Measurements from ENCODE around the gene NUDT16. TPM values are rescaled to one million over a fixed set of nuclear protein-coding genes. Genes with fewer than 3 reads are reported as not detected.

NUDT16 gene
- total and polyA plus RNA-seq, 2 experiments from 2014 or later: 27.8 to 33.5 TPM

GRCh38 chr3:131417751-131418150 is 36.2 kb downstream of the NUDT16 start:
- Histone ChIP-seq H3K27ac (no peak overlapping the region), H3K9me3 (ENCODE audit: low read depth) (no peaks in the 10 kb centered on the region), H3K27me3 (no peaks in the 10 kb centered on the region), H2AFZ (no peak overlapping the region), H4K20me1 (ENCODE audit: insufficient read depth, poor library complexity, severe bottlenecking) (no peaks in the 10 kb centered on the region), H3K9me2 (replicated peaks; ENCODE audit: insufficient read depth) (no peaks in the 10 kb centered on the region), H3K4me2 (no peak overlapping the region), H3K4me1 (ENCODE audit: insufficient read depth) (no peaks in the 10 kb centered on the region), H3K4me3 (no peak overlapping the region), H3K36me3 (replicated peaks; ENCODE audit: insufficient read depth, low read depth) (no peaks in the 10 kb centered on the region), H3K79me2 (no peaks in the 10 kb centered on the region)
- WGBS (ENCODE audit: low lambda C conversion rate, missing lambda C conversion rate): 97% methylated on average over 2 of the region's 2 CpGs
- DNase-seq (ENCODE audit: low spot score): no peak
- TF ChIP-seq EZH2 (IDR thresholded peaks at IDR 0.05; ENCODE audit: borderline replicate concordance) (no peak), EZH2phosphoT487 (IDR thresholded peaks at IDR 0.05; ENCODE audit: low read depth, severe bottlenecking, unreplicated experiment) (no peak), CTCF (IDR thresholded peaks at IDR 0.05; ENCODE audit: poor library complexity) (no peak)

GRCh38 chr3:131421301-131421700 is 39.7 kb downstream of the NUDT16 start:
- no peaks in the 10 kb centered on the region for H3K79me2 ChIP-seq
- H3K9me2 ChIP-seq (replicated peaks; ENCODE audit: insufficient read depth): no peaks in the 10 kb centered on the region
- no peak for TF ChIP-seq EZH2 (IDR thresholded peaks at IDR 0.05; ENCODE audit: borderline replicate concordance)
- no peak for TF ChIP-seq CTCF (IDR thresholded peaks at IDR 0.05; ENCODE audit: poor library complexity)
- no peak for TF ChIP-seq EZH2phosphoT487 (IDR thresholded peaks at IDR 0.05; ENCODE audit: low read depth, severe bottlenecking, unreplicated experiment)
- H3K27ac ChIP-seq: no peak overlapping the region
- H2AFZ ChIP-seq: no peak overlapping the region
- no peaks in the 10 kb centered on the region for H3K27me3 ChIP-seq
- H4K20me1 ChIP-seq (ENCODE audit: insufficient read depth, poor library complexity, severe bottlenecking): no peaks in the 10 kb centered on the region
- no peak overlapping the region for H3K4me3 ChIP-seq
- DNase-seq (ENCODE audit: low spot score): no peak
- no peak overlapping the region for H3K4me2 ChIP-seq
- no peaks in the 10 kb centered on the region for H3K36me3 ChIP-seq (replicated peaks; ENCODE audit: insufficient read depth, low read depth)
- WGBS (ENCODE audit: low lambda C conversion rate, missing lambda C conversion rate): 89% methylated on average over 1 of the region's 1 CpG
- H3K9me3 ChIP-seq (ENCODE audit: low read depth): no peaks in the 10 kb centered on the region
- H3K4me1 ChIP-seq (ENCODE audit: insufficient read depth): no peaks in the 10 kb centered on the region

GRCh38 chr3:131421957-131422498 is 40.5 kb downstream of the NUDT16 start:
- H4K20me1 ChIP-seq (ENCODE audit: insufficient read depth, poor library complexity, severe bottlenecking): no peaks in the 10 kb centered on the region
- H3K4me3 ChIP-seq: no peak overlapping the region
- TF ChIP-seq EZH2 (IDR thresholded peaks at IDR 0.05; ENCODE audit: borderline replicate concordance) (no peak), CTCF (IDR thresholded peaks at IDR 0.05; ENCODE audit: poor library complexity) (no peak), EZH2phosphoT487 (IDR thresholded peaks at IDR 0.05; ENCODE audit: low read depth, severe bottlenecking, unreplicated experiment) (no peak)
- no peaks in the 10 kb centered on the region for H3K4me1 ChIP-seq (ENCODE audit: insufficient read depth)
- DNase-seq (ENCODE audit: low spot score): no peak
- H3K27me3 ChIP-seq: no peaks in the 10 kb centered on the region
- H3K9me2 ChIP-seq (replicated peaks; ENCODE audit: insufficient read depth): no peaks in the 10 kb centered on the region
- H3K79me2 ChIP-seq: no peaks in the 10 kb centered on the region
- no peaks in the 10 kb centered on the region for H3K36me3 ChIP-seq (replicated peaks; ENCODE audit: insufficient read depth, low read depth)
- no peaks in the 10 kb centered on the region for H3K9me3 ChIP-seq (ENCODE audit: low read depth)
- no peak overlapping the region for H3K27ac ChIP-seq
- H3K4me2 ChIP-seq: no peak overlapping the region
- no peak overlapping the region for H2AFZ ChIP-seq

GRCh38 chr3:131427226-131427625 is 45.7 kb downstream of the NUDT16 start:
- H3K27me3 ChIP-seq: no peaks in the 10 kb centered on the region
- H4K20me1 ChIP-seq (ENCODE audit: insufficient read depth, poor library complexity, severe bottlenecking): no peaks in the 10 kb centered on the region
- no peaks in the 10 kb centered on the region for H3K9me2 ChIP-seq (replicated peaks; ENCODE audit: insufficient read depth)
- no peak for DNase-seq (ENCODE audit: low spot score)
- no peak overlapping the region for H3K4me2 ChIP-seq
- H3K27ac ChIP-seq: no peak overlapping the region
- TF ChIP-seq EZH2 (IDR thresholded peaks at IDR 0.05; ENCODE audit: borderline replicate concordance): no peak
- no peak for TF ChIP-seq EZH2phosphoT487 (IDR thresholded peaks at IDR 0.05; ENCODE audit: low read depth, severe bottlenecking, unreplicated experiment)
- no peak for TF ChIP-seq CTCF (IDR thresholded peaks at IDR 0.05; ENCODE audit: poor library complexity)
- WGBS (ENCODE audit: low lambda C conversion rate, missing lambda C conversion rate): 39% methylated on average over 2 of the region's 2 CpGs
- H3K4me1 ChIP-seq (ENCODE audit: insufficient read depth): no peaks in the 10 kb centered on the region
- no peaks in the 10 kb centered on the region for H3K79me2 ChIP-seq
- no peaks in the 10 kb centered on the region for H3K9me3 ChIP-seq (ENCODE audit: low read depth)
- H3K4me3 ChIP-seq: no peak overlapping the region
- H2AFZ ChIP-seq: no peak overlapping the region
- no peaks in the 10 kb centered on the region for H3K36me3 ChIP-seq (replicated peaks; ENCODE audit: insufficient read depth, low read depth)

All from hepatocyte (in vitro differentiated cells).